IMR-90 (cell line): Measurements from ENCODE around the gene PMEPA1. TPM values are rescaled to one million over a fixed set of nuclear protein-coding genes. Genes with fewer than 3 reads are reported as not detected.

Source experiments
- ATAC-seq: fragments of 200-7000 bp; cut with Tn5 transposase; 2 replicates; pipeline ENCODE4 v1.9.1; 2020; ENCODE audit warnings: low read depth, mild to moderate bottlenecking, moderate library complexity
- BruUV-seq: library from RNA; stranded (reverse); fragments of 400-500 nt; replicated peaks from 2 replicates; lab custom pipeline; 2021; lab: Mats Ljungman, UMichigan
- CTCF ChIA-PET: fragments of 300-600 bp; formaldehyde crosslinking; extraction: SDS; loops from one replicate; lab custom pipeline; 2021; ENCODE audit warnings: antibody characterized with exemption; lab: Yijun Ruan, JAX
- POLR2A ChIA-PET: fragments of 300-600 bp; sonication (Branson Sonifier 250); formaldehyde crosslinking; loops from one replicate; lab custom pipeline; 2022; ENCODE audit warnings: antibody characterized with exemption; ENCODE audit not compliant: unreplicated experiment; lab: Charles Lee
- DNase-seq: peaks from one replicate; pipeline ENCODE4 v3.0.0; 2013
- H2AFZ ChIP-seq: replicated peaks from 2 replicates; pipeline ENCODE3; 2013; ENCODE audit warnings: low read length, mild to moderate bottlenecking; ENCODE audit not compliant: poor library complexity
- H2AK5ac ChIP-seq: 2 replicates; pipeline ENCODE4 v1.6.1; 2013; ENCODE audit warnings: low read depth, low read length, inconsistent platforms
- H2AK9ac ChIP-seq: replicated peaks from 2 replicates; pipeline ENCODE3; 2013; ENCODE audit warnings: mild to moderate bottlenecking, low read depth, low read length, moderate library complexity; ENCODE audit not compliant: poor library complexity
- H2BK120ac ChIP-seq: 2 replicates; pipeline ENCODE4 v1.6.1; 2013; ENCODE audit warnings: low read depth, low read length, inconsistent platforms
- H2BK15ac ChIP-seq: 3 replicates; pipeline ENCODE4 v1.6.1; 2013; ENCODE audit warnings: low read depth, low read length, inconsistent platforms
- H2BK20ac ChIP-seq: 2 replicates; pipeline ENCODE4 v1.6.1; 2013; ENCODE audit warnings: low read depth, mild to moderate bottlenecking, inconsistent platforms, low read length, moderate library complexity
- H2BK5ac ChIP-seq: 2 replicates; pipeline ENCODE4 v1.6.1; 2013; ENCODE audit warnings: mild to moderate bottlenecking, low read depth, low read length, inconsistent platforms; ENCODE audit not compliant: poor library complexity, severe bottlenecking
- H3K14ac ChIP-seq: replicated peaks from 2 replicates; pipeline ENCODE4 v1.6.1; 2013; ENCODE audit warnings: low read depth, low read length, inconsistent platforms
- H3K18ac ChIP-seq: 2 replicates; pipeline ENCODE4 v1.6.1; 2013; ENCODE audit warnings: low read depth, low read length, control low read depth
- H3K23ac ChIP-seq: 2 replicates; pipeline ENCODE4 v1.6.1; 2013; ENCODE audit warnings: low read depth, low read length, inconsistent platforms
- H3K27ac ChIP-seq: 2 replicates; pipeline ENCODE4 v1.5.1; 2013; ENCODE audit warnings: mild to moderate bottlenecking, control low read depth, low read length; ENCODE audit not compliant: insufficient read depth
- H3K27me3 ChIP-seq: 2 replicates; pipeline ENCODE4 v1.6.1; 2013; ENCODE audit warnings: low read length; ENCODE audit not compliant: control insufficient read depth, insufficient read depth
- H3K36me3 ChIP-seq: 2 replicates; pipeline ENCODE4 v1.6.1; 2013; ENCODE audit warnings: low read length, mixed read lengths; ENCODE audit not compliant: control insufficient read depth, insufficient read depth
- H3K4ac ChIP-seq: 2 replicates; pipeline ENCODE4 v1.6.1; 2013; ENCODE audit warnings: low read depth, low read length, inconsistent platforms
- H3K4me1 ChIP-seq: 2 replicates; pipeline ENCODE4 v1.6.1; 2013; ENCODE audit warnings: low read length, mixed read lengths; ENCODE audit not compliant: control insufficient read depth, insufficient read depth
- H3K4me2 ChIP-seq: 2 replicates; pipeline ENCODE4 v1.6.1; 2013; ENCODE audit warnings: low read depth, mild to moderate bottlenecking, control low read depth, low read length, moderate library complexity
- H3K4me3 ChIP-seq: 2 replicates; pipeline ENCODE4 v1.5.1; 2013; ENCODE audit warnings: low read depth, mild to moderate bottlenecking, control low read depth, low read length, moderate library complexity; ENCODE audit not compliant: insufficient read depth
- H3K56ac ChIP-seq: 2 replicates; pipeline ENCODE4 v1.6.1; 2013; ENCODE audit warnings: low read length, inconsistent platforms; ENCODE audit not compliant: insufficient read depth; ENCODE audit errors: extremely low read depth
- H3K79me1 ChIP-seq, 2 experiments: 2 replicates each; pipeline ENCODE4 v1.6.1; 2013; ENCODE audit warnings: low read length in 2 of 2, inconsistent platforms in 1 of 2, low read depth in 1 of 2
- H3K9ac ChIP-seq: 2 replicates; pipeline ENCODE4 v1.6.1; 2013; ENCODE audit warnings: low read depth, low read length, control low read depth
- H3K9me1 ChIP-seq: 2 replicates; pipeline ENCODE4 v1.6.1; 2013; ENCODE audit warnings: low read length, inconsistent platforms; ENCODE audit not compliant: insufficient read depth
- H3K9me3 ChIP-seq: 2 replicates; pipeline ENCODE4 v1.6.1; 2013; ENCODE audit warnings: low read length; ENCODE audit not compliant: control insufficient read depth, insufficient read depth
- H4K20me1 ChIP-seq: 2 replicates; pipeline ENCODE4 v1.6.1; 2013; ENCODE audit warnings: low read length, inconsistent platforms; ENCODE audit not compliant: insufficient read depth
- H4K5ac ChIP-seq: 2 replicates; pipeline ENCODE4 v1.6.1; 2013; ENCODE audit warnings: mild to moderate bottlenecking, low read depth, low read length, control low read depth
- H4K8ac ChIP-seq, 2 experiments: 2 replicates each; pipeline ENCODE4 v1.6.1; 2013; ENCODE audit warnings: low read depth in 2 of 2, low read length in 2 of 2, control low read depth in 1 of 2, inconsistent platforms in 1 of 2
- H4K91ac ChIP-seq: 2 replicates; pipeline ENCODE4 v1.6.1; 2013; ENCODE audit warnings: low read depth, low read length, inconsistent platforms; ENCODE audit not compliant: insufficient read depth
- BHLHE40 ChIP-seq: fragments of 150-350 bp; IDR thresholded peaks from 2 replicates; pipeline ENCODE4 v1.6.1; 2016; ENCODE audit warnings: mild to moderate bottlenecking, low read depth, low read length
- CEBPB ChIP-seq: IDR thresholded peaks from 2 replicates; pipeline ENCODE4 v1.6.1; 2012; ENCODE audit warnings: low read depth, low read length, improper control_type of control experiment
- CHD1 ChIP-seq: IDR thresholded peaks from 2 replicates; pipeline ENCODE4 v1.6.1; 2012; ENCODE audit warnings: low read depth, low read length, improper control_type of control experiment
- FOS ChIP-seq: fragments of 150-350 bp; IDR thresholded peaks from 2 replicates; pipeline ENCODE4 v1.6.1; 2016; ENCODE audit warnings: low read depth, low read length
- MAFK ChIP-seq: IDR thresholded peaks from 2 replicates; pipeline ENCODE4 v1.6.1; 2012; ENCODE audit warnings: low read depth, low read length, improper control_type of control experiment
- MAZ ChIP-seq: IDR thresholded peaks from 2 replicates; pipeline ENCODE4 v1.6.1; 2012; ENCODE audit warnings: low read depth, mild to moderate bottlenecking, low read length, improper control_type of control experiment, moderate library complexity, borderline replicate concordance
- MXI1 ChIP-seq: IDR thresholded peaks from 2 replicates; pipeline ENCODE4 v1.6.1; 2012; ENCODE audit warnings: low read depth, mild to moderate bottlenecking, low read length, moderate library complexity, borderline replicate concordance
- NFE2L2 ChIP-seq: fragments of 150-350 bp; IDR thresholded peaks from 2 replicates; pipeline ENCODE4 v1.6.1; 2016; ENCODE audit warnings: low read depth, mild to moderate bottlenecking, low read length
- POLR2A ChIP-seq: IDR thresholded peaks from 2 replicates; pipeline ENCODE4 v1.6.1; 2012; ENCODE audit warnings: mild to moderate bottlenecking, low read depth, low read length
- RAD21 ChIP-seq: IDR thresholded peaks from 2 replicates; pipeline ENCODE4 v1.6.1; 2012; ENCODE audit warnings: low read length, improper control_type of control experiment
- RCOR1 ChIP-seq: IDR thresholded peaks from 2 replicates; pipeline ENCODE4 v1.6.1; 2012; ENCODE audit warnings: mild to moderate bottlenecking, low read length, improper control_type of control experiment; ENCODE audit not compliant: insufficient replicate concordance
- RFX5 ChIP-seq: IDR thresholded peaks from 2 replicates; pipeline ENCODE4 v1.8.0; 2012; ENCODE audit warnings: low read depth, mild to moderate bottlenecking, low read length, moderate library complexity
- SMC3 ChIP-seq: fragments of 150-350 bp; IDR thresholded peaks from 2 replicates; pipeline ENCODE4 v1.6.1; 2016; ENCODE audit warnings: low read depth, mild to moderate bottlenecking, antibody characterized with exemption, low read length, moderate library complexity
- WGBS, 2 experiments: methylation state at CpG; one replicate each; pipeline versions ENCODE4 v1.1.5 to v1.1.7; 2013; ENCODE audit warnings: missing lambda C conversion rate in 2 of 2; ENCODE audit not compliant: insufficient read length in 1 of 2; ENCODE audit errors: extremely low coverage in 2 of 2; 5-methylcytosine and 5-hydroxymethylcytosine counted together
- dilution Hi-C: fragments of 300-500 bp; cut with HindIII; formaldehyde crosslinking; loops from one replicate; pipeline ENCODE4 v1.14.3; 2018; ENCODE audit warnings: low sequenced_read_pairs; ENCODE audit not compliant: unreplicated experiment
- in situ Hi-C: fragments of 300-500 bp; cut with MboI; formaldehyde crosslinking; loops from 3 replicates; pipeline ENCODE4 v1.14.3; 2019; ENCODE audit warnings: low sequenced_read_pairs, inconsistent platforms, mixed read lengths
- intact Hi-C: fragments of 100-400 bp; cut with micrococcal nuclease; formaldehyde crosslinking; loops from 2 replicates; pipeline ENCODE4 v1.10.0; 2022
- polyA plus RNA-seq, 3 experiments: library from polyadenylated mRNA; depleted of rRNA; stranded (reverse); fragments of >200 nt; gene quantifications; 2 replicates each; pipeline ENCODE4 v1.2.3, GENCODE V29; 2012; ENCODE audit warnings: low replicate concordance in 1 of 3
- total RNA-seq: library from RNA; depleted of rRNA; stranded (reverse); fragments of >200 nt; gene quantifications from 2 replicates; pipeline ENCODE4 v1.2.3, GENCODE V29; 2012
- TF ChIP-seq, protein P1 (sequence below): fragments of 150-350 bp; IDR thresholded peaks from 2 replicates; pipeline ENCODE4 v1.6.1; 2016; ENCODE audit warnings: low read depth, mild to moderate bottlenecking, low read length, moderate library complexity, borderline replicate concordance
- TF ChIP-seq, protein P2 (sequence below): conservative IDR thresholded peaks from 2 replicates; pipeline ENCODE4 v1.5.1; 2012; ENCODE audit warnings: mild to moderate bottlenecking, low read depth, low read length, improper control_type of control experiment
- TF ChIP-seq, protein P3 (sequence below): fragments of 150-350 bp; IDR thresholded peaks from 2 replicates; pipeline ENCODE4 v1.6.1; 2017; ENCODE audit warnings: mild to moderate bottlenecking, antibody characterized with exemption, low read length, low read depth

The PMEPA1 gene
- total and polyA plus RNA-seq, 2 of the 4 experiments (the other 2 are of a cell fraction) = 2.0 to 6.9 TPM

DNA sequence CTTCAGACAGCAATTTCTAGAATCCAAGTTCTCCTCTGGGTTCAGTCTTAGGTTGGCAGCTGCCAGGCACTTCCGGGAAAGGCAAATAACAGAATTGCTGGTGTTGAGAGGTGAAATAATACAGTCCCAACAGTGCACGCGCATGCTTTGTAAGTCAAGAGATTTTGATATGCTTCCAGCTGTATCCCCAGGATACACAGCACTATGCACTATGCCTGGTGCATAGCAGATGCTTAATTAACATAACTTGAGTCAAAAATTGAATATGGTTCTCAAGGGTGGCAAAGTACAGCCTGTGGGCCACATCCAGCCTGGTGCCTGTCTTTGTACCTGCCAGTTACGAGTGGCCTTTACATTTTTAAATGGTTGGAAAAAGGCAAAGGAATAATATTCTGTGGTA lies 18.9 kb upstream of the PMEPA1 start:
- H3K4me2 ChIP-seq = no peak overlapping the region
- no peaks in the 10 kb centered on the region for H3K36me3 ChIP-seq
- no peak overlapping the region for H2BK120ac ChIP-seq
- H4K20me1 ChIP-seq = no peaks in the 10 kb centered on the region
- no peak overlapping the region for H3K56ac ChIP-seq
- no peak overlapping the region for H3K14ac ChIP-seq
- TF ChIP-seq SMC3 = no peak
- TF ChIP-seq CEBPB = no peak
- no peak for TF ChIP-seq FOS
- TF ChIP-seq MXI1 = no peak
- TF ChIP-seq, protein P1, sequence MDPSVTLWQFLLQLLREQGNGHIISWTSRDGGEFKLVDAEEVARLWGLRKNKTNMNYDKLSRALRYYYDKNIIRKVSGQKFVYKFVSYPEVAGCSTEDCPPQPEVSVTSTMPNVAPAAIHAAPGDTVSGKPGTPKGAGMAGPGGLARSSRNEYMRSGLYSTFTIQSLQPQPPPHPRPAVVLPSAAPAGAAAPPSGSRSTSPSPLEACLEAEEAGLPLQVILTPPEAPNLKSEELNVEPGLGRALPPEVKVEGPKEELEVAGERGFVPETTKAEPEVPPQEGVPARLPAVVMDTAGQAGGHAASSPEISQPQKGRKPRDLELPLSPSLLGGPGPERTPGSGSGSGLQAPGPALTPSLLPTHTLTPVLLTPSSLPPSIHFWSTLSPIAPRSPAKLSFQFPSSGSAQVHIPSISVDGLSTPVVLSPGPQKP = no peak
- TF ChIP-seq RAD21 = no peak
- no peak for TF ChIP-seq CHD1
- TF ChIP-seq, protein P2, sequence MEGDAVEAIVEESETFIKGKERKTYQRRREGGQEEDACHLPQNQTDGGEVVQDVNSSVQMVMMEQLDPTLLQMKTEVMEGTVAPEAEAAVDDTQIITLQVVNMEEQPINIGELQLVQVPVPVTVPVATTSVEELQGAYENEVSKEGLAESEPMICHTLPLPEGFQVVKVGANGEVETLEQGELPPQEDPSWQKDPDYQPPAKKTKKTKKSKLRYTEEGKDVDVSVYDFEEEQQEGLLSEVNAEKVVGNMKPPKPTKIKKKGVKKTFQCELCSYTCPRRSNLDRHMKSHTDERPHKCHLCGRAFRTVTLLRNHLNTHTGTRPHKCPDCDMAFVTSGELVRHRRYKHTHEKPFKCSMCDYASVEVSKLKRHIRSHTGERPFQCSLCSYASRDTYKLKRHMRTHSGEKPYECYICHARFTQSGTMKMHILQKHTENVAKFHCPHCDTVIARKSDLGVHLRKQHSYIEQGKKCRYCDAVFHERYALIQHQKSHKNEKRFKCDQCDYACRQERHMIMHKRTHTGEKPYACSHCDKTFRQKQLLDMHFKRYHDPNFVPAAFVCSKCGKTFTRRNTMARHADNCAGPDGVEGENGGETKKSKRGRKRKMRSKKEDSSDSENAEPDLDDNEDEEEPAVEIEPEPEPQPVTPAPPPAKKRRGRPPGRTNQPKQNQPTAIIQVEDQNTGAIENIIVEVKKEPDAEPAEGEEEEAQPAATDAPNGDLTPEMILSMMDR = no peak
- TF ChIP-seq, protein P3, sequence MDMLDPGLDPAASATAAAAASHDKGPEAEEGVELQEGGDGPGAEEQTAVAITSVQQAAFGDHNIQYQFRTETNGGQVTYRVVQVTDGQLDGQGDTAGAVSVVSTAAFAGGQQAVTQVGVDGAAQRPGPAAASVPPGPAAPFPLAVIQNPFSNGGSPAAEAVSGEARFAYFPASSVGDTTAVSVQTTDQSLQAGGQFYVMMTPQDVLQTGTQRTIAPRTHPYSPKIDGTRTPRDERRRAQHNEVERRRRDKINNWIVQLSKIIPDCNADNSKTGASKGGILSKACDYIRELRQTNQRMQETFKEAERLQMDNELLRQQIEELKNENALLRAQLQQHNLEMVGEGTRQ = no peak
- no peak for TF ChIP-seq MAFK
- no peak for TF ChIP-seq POLR2A
- no peak for TF ChIP-seq RCOR1
- TF ChIP-seq MAZ = no peak
- no peak for TF ChIP-seq RFX5
- TF ChIP-seq BHLHE40 = no peak
- TF ChIP-seq NFE2L2 = no peak
- ChIA-PET CTCF (no interaction called here), POLR2A (no interaction called here)
- DNase-seq (no peak), ATAC-seq (no peak)
- no peak overlapping the region for H2BK5ac ChIP-seq
- no peaks in the 10 kb centered on the region for H3K79me1 ChIP-seq
- no peak overlapping the region for H2AFZ ChIP-seq
- H4K91ac ChIP-seq = no peak overlapping the region
- WGBS, 2 experiments = no CpG with 5 or more reads among the region's 4 CpGs
- no peak overlapping the region for H2BK15ac ChIP-seq
- no peak overlapping the region for H3K4me3 ChIP-seq
- H3K4ac ChIP-seq = no peak overlapping the region
- no peak overlapping the region for H2AK5ac ChIP-seq
- no peaks in the 10 kb centered on the region for H3K4me1 ChIP-seq
- H2BK20ac ChIP-seq = no peak overlapping the region
- H3K27ac ChIP-seq = no peak overlapping the region
- H4K5ac ChIP-seq = no peak overlapping the region
- dilution Hi-C loops (no loop called here), intact Hi-C loops (no loop called here), in situ Hi-C loops (no loop called here)
- BruUV-seq = no TSS peak
- H4K8ac ChIP-seq = no peak overlapping the region
- H3K9me3 ChIP-seq = no peaks in the 10 kb centered on the region
- H2AK9ac ChIP-seq = no peak overlapping the region
- H3K18ac ChIP-seq = no peak overlapping the region
- no peaks in the 10 kb centered on the region for H3K9me1 ChIP-seq
- no peak overlapping the region for H3K9ac ChIP-seq
- H3K23ac ChIP-seq = no peak overlapping the region
- H3K27me3 ChIP-seq = peaks cover 58% of the 10 kb centered on the region
